HepG2 (cell line): Measurements from ENCODE around the gene CYP4V2. TPM values are rescaled to one million over a fixed set of nuclear protein-coding genes. Genes with fewer than 3 reads are reported as not detected.

Source experiments
- ARNTL ChIP-seq: sonication (generic); formaldehyde crosslinking; IDR thresholded peaks from 2 replicates; pipeline ENCODE4 v1.4.0; 2020; ENCODE audit warnings: mild to moderate bottlenecking, missing genetic modification reagents
- GATAD2A ChIP-seq: IDR thresholded peaks from 2 replicates; pipeline ENCODE4 v1.6.1; 2016
- HOXD1 ChIP-seq: sonication (generic); formaldehyde crosslinking; IDR thresholded peaks from 2 replicates; pipeline ENCODE4 v1.5.0; 2020; ENCODE audit warnings: missing genetic modification reagents
- MXD4 ChIP-seq: IDR thresholded peaks from 2 replicates; pipeline ENCODE4 v1.6.1; 2016; ENCODE audit warnings: mild to moderate bottlenecking, missing biosample characterization, missing genetic modification reagents
- PLSCR1 ChIP-seq: sonication (generic); formaldehyde crosslinking; IDR thresholded peaks from 2 replicates; pipeline ENCODE4 v1.5.0; 2020; ENCODE audit warnings: missing genetic modification reagents, mild to moderate bottlenecking, borderline replicate concordance
- SP4 ChIP-seq: sonication (generic); formaldehyde crosslinking; IDR thresholded peaks from 2 replicates; pipeline ENCODE4 v1.8.1; 2023; ENCODE audit warnings: mild to moderate bottlenecking, missing genetic modification reagents
- SRSF9 ChIP-seq: fragments of 200-400 bp; formaldehyde crosslinking; IDR thresholded peaks from 2 replicates; pipeline ENCODE4 v1.6.1; 2018; ENCODE audit warnings: borderline replicate concordance, mild to moderate bottlenecking, low read depth, low read length; ENCODE audit not compliant: insufficient read depth, poor library complexity, severe bottlenecking
- TOPORS ChIP-seq: sonication (generic); formaldehyde crosslinking; IDR thresholded peaks from 2 replicates; pipeline ENCODE4 v1.8.0; 2023; ENCODE audit warnings: mild to moderate bottlenecking, missing genetic modification reagents
- ZGPAT ChIP-seq: IDR thresholded peaks from 2 replicates; pipeline ENCODE4 v1.6.1; 2016; ENCODE audit warnings: mild to moderate bottlenecking
- ZNF180 ChIP-seq: sonication (generic); formaldehyde crosslinking; IDR thresholded peaks from 2 replicates; pipeline ENCODE4 v1.4.0; 2020; ENCODE audit warnings: low read depth, missing genetic modification reagents, borderline replicate concordance
- ZNF331 ChIP-seq: sonication (generic); formaldehyde crosslinking; IDR thresholded peaks from 2 replicates; pipeline ENCODE4 v1.4.0; 2020; ENCODE audit warnings: missing genetic modification reagents
- ZNF333 ChIP-seq: sonication (generic); formaldehyde crosslinking; IDR thresholded peaks from 2 replicates; pipeline ENCODE4 v1.4.0; 2020; ENCODE audit warnings: mild to moderate bottlenecking, missing genetic modification reagents, borderline replicate concordance
- ZNF740 ChIP-seq: sonication (generic); formaldehyde crosslinking; IDR thresholded peaks from 2 replicates; pipeline ENCODE4 v1.4.0; 2020; ENCODE audit warnings: missing genetic modification reagents
- ZNF780A ChIP-seq: sonication (generic); formaldehyde crosslinking; IDR thresholded peaks from 2 replicates; pipeline ENCODE4 v1.8.0; 2022; ENCODE audit warnings: mild to moderate bottlenecking, missing genetic modification reagents, moderate library complexity
- ZNF816 ChIP-seq: sonication (generic); formaldehyde crosslinking; IDR thresholded peaks from 2 replicates; pipeline ENCODE4 v1.8.0; 2022; ENCODE audit warnings: missing genetic modification reagents, mild to moderate bottlenecking, borderline replicate concordance
- ZNF83 ChIP-seq: sonication (generic); formaldehyde crosslinking; IDR thresholded peaks from 2 replicates; pipeline ENCODE4 v1.4.0; 2020; ENCODE audit warnings: missing genetic modification reagents, mild to moderate bottlenecking, borderline replicate concordance
- polyA plus RNA-seq, 8 experiments: library from polyadenylated mRNA; depleted of rRNA in 3 of 8; stranded (reverse) in 7 of 8; unstranded in 1 of 8; fragments of >200 nt; fragmentation: Illumina TruSeq in 4 of 8; extraction: Trizol in 4 of 8; gene quantifications; 2 replicates each; pipeline versions ENCODE4 v1.2.1 to v1.2.3, GENCODE V29; 2011 to 2016; ENCODE audit warnings: low read depth in 4 of 8, missing spikeins in 1 of 8, mixed read lengths in 1 of 8; ENCODE audit not compliant: insufficient read depth in 1 of 8
- total RNA-seq, 5 experiments: library from RNA; depleted of rRNA; stranded (reverse); fragments of >200 nt; fragmentation: Illumina TruSeq; extraction: Trizol; gene quantifications; 2 replicates each; pipeline ENCODE4 v1.2.3, GENCODE V29; 2016; ENCODE audit warnings: low read depth in 1 of 5
- TF ChIP-seq, protein P1 (sequence below): fragments of 450-650 bp; IDR thresholded peaks from 2 replicates; pipeline ENCODE4 v1.6.1; 2017
- TF ChIP-seq, protein P2 (sequence below): IDR thresholded peaks from 2 replicates; pipeline ENCODE4 v1.6.1; 2016; ENCODE audit warnings: low read depth, borderline replicate concordance
- TF ChIP-seq, protein P3 (sequence below): sonication (generic); formaldehyde crosslinking; IDR thresholded peaks from 2 replicates; pipeline ENCODE4 v1.4.0; 2020; ENCODE audit warnings: missing genetic modification reagents
- TF ChIP-seq, protein P4 (sequence below): sonication (generic); formaldehyde crosslinking; IDR thresholded peaks from 2 replicates; pipeline ENCODE4 v1.5.0; 2020; ENCODE audit warnings: missing genetic modification reagents, mild to moderate bottlenecking, borderline replicate concordance

The CYP4V2 gene
- total and polyA plus RNA-seq, 2 of the 13 experiments (the other 11 are each of a cell fraction or from before 2014, with no cell fraction given) = 4.7 to 7.2 TPM

DNA sequence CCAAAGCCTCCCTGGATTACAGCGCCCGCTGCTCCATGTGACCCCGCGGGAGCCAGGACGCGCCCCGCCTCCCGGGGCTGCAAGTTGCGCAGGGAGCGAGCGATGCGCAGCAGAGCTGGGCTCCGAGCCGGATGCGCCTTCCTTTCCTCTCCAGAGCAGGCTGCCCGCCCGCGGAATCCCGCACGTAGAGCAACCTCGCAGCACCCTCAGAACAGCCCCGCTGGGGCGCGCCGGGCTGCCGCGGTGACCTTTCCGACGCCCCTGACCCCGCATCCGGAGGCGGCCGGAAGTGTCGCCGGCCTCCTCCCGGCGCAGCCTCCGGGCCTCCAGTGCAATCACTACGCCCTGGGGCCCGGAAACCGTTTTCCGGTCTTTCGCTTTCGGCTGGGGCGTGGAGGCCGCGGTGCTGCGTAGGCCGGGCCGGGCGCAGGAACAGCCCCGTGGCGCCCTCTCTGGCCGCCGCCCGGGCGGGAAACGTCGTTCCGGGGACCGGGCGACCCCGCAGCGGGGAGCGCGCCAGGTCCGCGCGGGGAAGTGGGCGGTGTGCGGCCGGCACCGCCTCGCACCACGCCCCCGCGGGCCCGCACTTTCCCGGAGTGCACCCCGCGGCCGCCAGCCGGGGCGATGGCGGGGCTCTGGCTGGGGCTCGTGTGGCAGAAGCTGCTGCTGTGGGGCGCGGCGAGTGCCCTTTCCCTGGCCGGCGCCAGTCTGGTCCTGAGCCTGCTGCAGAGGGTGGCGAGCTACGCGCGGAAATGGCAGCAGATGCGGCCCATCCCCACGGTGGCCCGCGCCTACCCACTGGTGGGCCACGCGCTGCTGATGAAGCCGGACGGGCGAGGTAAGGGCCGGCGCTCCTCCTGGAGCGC lies at the start of gene CYP4V2 (continued):
- TF ChIP-seq PLSCR1 (CRISPR knock-in tag) (peak; percentile 76; the same call in 1 of the 2 replicates), ZNF740 (CRISPR knock-in tag) (no peak), ZNF83 (CRISPR knock-in tag) (no peak), ZNF331 (peak; percentile 73), ZNF180 (CRISPR knock-in tag) (no peak), TOPORS (CRISPR knock-in tag) (0 out of 2 replicates have a peak, but pooled peaks have one; percentile 20), ARNTL (CRISPR knock-in tag) (peak; percentile 53; the same call in 1 of the 2 replicates), MXD4 (CRISPR knock-in tag) (peak; percentile 61; the same call in 1 of the 2 replicates), HOXD1 (CRISPR knock-in tag) (peak; percentile 39; the same call in 1 of the 2 replicates), GATAD2A (CRISPR knock-in tag) (peak; percentile 47), ZNF816 (CRISPR knock-in tag) (peak; percentile 81), ZNF780A (CRISPR knock-in tag) (no peak), SRSF9 (no peak), SP4 (CRISPR knock-in tag) (peak; percentile 72; the same call in 1 of the 2 replicates), ZNF333 (CRISPR knock-in tag) (peak; percentile 60; the same call in 1 of the 2 replicates), ZGPAT (peak; percentile 89)
- TF ChIP-seq, protein P1, sequence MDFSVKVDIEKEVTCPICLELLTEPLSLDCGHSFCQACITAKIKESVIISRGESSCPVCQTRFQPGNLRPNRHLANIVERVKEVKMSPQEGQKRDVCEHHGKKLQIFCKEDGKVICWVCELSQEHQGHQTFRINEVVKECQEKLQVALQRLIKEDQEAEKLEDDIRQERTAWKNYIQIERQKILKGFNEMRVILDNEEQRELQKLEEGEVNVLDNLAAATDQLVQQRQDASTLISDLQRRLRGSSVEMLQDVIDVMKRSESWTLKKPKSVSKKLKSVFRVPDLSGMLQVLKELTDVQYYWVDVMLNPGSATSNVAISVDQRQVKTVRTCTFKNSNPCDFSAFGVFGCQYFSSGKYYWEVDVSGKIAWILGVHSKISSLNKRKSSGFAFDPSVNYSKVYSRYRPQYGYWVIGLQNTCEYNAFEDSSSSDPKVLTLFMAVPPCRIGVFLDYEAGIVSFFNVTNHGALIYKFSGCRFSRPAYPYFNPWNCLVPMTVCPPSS = no peak
- TF ChIP-seq, protein P2, sequence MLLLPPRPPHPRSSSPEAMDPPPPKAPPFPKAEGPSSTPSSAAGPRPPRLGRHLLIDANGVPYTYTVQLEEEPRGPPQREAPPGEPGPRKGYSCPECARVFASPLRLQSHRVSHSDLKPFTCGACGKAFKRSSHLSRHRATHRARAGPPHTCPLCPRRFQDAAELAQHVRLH (CRISPR knock-in tag) = 0 out of 2 replicates have a peak, but pooled peaks have one; percentile 54
- TF ChIP-seq, protein P3, sequence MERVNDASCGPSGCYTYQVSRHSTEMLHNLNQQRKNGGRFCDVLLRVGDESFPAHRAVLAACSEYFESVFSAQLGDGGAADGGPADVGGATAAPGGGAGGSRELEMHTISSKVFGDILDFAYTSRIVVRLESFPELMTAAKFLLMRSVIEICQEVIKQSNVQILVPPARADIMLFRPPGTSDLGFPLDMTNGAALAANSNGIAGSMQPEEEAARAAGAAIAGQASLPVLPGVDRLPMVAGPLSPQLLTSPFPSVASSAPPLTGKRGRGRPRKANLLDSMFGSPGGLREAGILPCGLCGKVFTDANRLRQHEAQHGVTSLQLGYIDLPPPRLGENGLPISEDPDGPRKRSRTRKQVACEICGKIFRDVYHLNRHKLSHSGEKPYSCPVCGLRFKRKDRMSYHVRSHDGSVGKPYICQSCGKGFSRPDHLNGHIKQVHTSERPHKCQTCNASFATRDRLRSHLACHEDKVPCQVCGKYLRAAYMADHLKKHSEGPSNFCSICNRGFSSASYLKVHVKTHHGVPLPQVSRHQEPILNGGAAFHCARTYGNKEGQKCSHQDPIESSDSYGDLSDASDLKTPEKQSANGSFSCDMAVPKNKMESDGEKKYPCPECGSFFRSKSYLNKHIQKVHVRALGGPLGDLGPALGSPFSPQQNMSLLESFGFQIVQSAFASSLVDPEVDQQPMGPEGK (CRISPR knock-in tag) = peak; percentile 38; the same call in 1 of the 2 replicates
- TF ChIP-seq, protein P4, sequence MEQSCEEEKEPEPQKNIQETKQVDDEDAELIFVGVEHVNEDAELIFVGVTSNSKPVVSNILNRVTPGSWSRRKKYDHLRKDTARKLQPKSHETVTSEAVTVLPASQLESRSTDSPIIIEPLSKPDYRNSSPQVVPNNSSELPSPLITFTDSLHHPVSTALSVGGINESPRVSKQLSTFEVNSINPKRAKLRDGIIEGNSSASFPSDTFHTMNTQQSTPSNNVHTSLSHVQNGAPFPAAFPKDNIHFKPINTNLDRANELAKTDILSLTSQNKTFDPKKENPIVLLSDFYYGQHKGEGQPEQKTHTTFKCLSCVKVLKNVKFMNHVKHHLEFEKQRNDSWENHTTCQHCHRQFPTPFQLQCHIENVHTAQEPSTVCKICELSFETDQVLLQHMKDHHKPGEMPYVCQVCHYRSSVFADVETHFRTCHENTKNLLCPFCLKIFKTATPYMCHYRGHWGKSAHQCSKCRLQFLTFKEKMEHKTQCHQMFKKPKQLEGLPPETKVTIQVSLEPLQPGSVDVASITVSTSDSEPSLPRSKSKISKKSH = peak; percentile 60; the same call in 1 of the 2 replicates
